GM12864 (cell line): ENCODE measurements around the gene GALNT5.

ENCODE experiments used
- DNase-seq: peaks from one replicate; pipeline ENCODE4 v3.0.0-alpha.2; 2011; ENCODE audit warnings: low read depth
- H3K4me3 ChIP-seq: 2 replicates; pipeline ENCODE4 v1.5.1; 2011; ENCODE audit warnings: mild to moderate bottlenecking, low read depth, low read length, control low read depth
- CTCF ChIP-seq: IDR thresholded peaks from 2 replicates; pipeline ENCODE4 v1.5.1; 2011; ENCODE audit warnings: low read depth, mild to moderate bottlenecking, moderate library complexity, low read length, control low read depth, inconsistent platforms; ENCODE audit errors: missing control alignments

GALNT5 gene

GRCh38 chr2:157246765-157247407 lies 10.6 kb upstream of the GALNT5 start:
- DNase-seq: no peak
- no peak overlapping the region for H3K4me3 ChIP-seq
- no peak for TF ChIP-seq CTCF

GRCh38 chr2:157250836-157251235 lies 6.7 kb upstream of the GALNT5 start:
- no peak for DNase-seq

GRCh38 chr2:157251932-157252331 lies 5.6 kb upstream of the GALNT5 start:
- no peak for TF ChIP-seq CTCF
- H3K4me3 ChIP-seq: no peak overlapping the region
- DNase-seq: no peak

More at GRCh38 chr2:157250836-157251235, 6.7 kb upstream of the GALNT5 start:
- no peak overlapping the region for H3K4me3 ChIP-seq
- TF ChIP-seq CTCF: no peak

GRCh38 chr2:157252529-157252928 lies 5.0 kb upstream of the GALNT5 start:
- no peak overlapping the region for H3K4me3 ChIP-seq
- DNase-seq: no peak
- TF ChIP-seq CTCF: no peak

GRCh38 chr2:157254041-157254440 lies 3.5 kb upstream of the GALNT5 start:
- no peak for DNase-seq
- TF ChIP-seq CTCF: no peak
- no peak overlapping the region for H3K4me3 ChIP-seq

- H3K4me3 ChIP-seq: no peak overlapping the region
- no peak for TF ChIP-seq CTCF
- no peak for DNase-seq
These were observed 1.8 kb upstream of the GALNT5 start for GRCh38 chr2:157255746-157256145.

- peak; percentile 80 for DNase-seq
These were observed 879 bp upstream of the GALNT5 start for GRCh38 chr2:157256626-157257025.

More at GRCh38 chr2:157256626-157257025, 879 bp upstream of the GALNT5 start:
- H3K4me3 ChIP-seq: no peak overlapping the region
- no peak for TF ChIP-seq CTCF
